OCI-LY1 (cell line): ENCODE data around the gene RAET1E.

Experiments
- H2AFZ ChIP-seq: fragments of 200-600 bp; sonication (generic), shearing (Covaris generic); 2 replicates; pipeline ENCODE4 v1.6.0; 2014; ENCODE audit warnings: antibody characterized with exemption, mild to moderate bottlenecking, low read length
- H3F3A ChIP-seq: fragments of 200-600 bp; sonication (generic), shearing (Covaris generic); 2 replicates; pipeline ENCODE4 v1.6.0; 2014; ENCODE audit warnings: mild to moderate bottlenecking, antibody characterized with exemption, low read length, moderate library complexity; ENCODE audit not compliant: insufficient read depth
- H3K27ac ChIP-seq: fragments of 200-600 bp; sonication (generic); 2 replicates; pipeline ENCODE4 v1.5.1; 2014; ENCODE audit warnings: low read length, mixed run types, mild to moderate bottlenecking, low read depth; ENCODE audit not compliant: poor library complexity, severe bottlenecking
- H3K27me3 ChIP-seq: fragments of 200-600 bp; sonication (generic); 2 replicates; pipeline ENCODE4 v1.6.0; 2014; ENCODE audit warnings: antibody characterized with exemption, mild to moderate bottlenecking, low read length, moderate library complexity; ENCODE audit not compliant: insufficient read depth
- H3K36me3 ChIP-seq: fragments of 200-600 bp; sonication (generic); 2 replicates; pipeline ENCODE4 v1.6.1; 2014; ENCODE audit warnings: mild to moderate bottlenecking, antibody characterized with exemption, low read length, moderate library complexity, mixed read lengths; ENCODE audit not compliant: insufficient read depth
- H3K4me1 ChIP-seq: fragments of 200-600 bp; sonication (generic); 2 replicates; pipeline ENCODE4 v1.5.1; 2014; ENCODE audit warnings: mild to moderate bottlenecking, low read length, moderate library complexity; ENCODE audit not compliant: insufficient read depth, severe bottlenecking
- H3K4me2 ChIP-seq: fragments of 200-600 bp; sonication (generic), shearing (Covaris generic); 2 replicates; pipeline ENCODE4 v1.6.1; 2014; ENCODE audit warnings: low read length
- H3K4me3 ChIP-seq: fragments of 200-600 bp; sonication (generic); 2 replicates; pipeline ENCODE4 v1.5.1; 2014; ENCODE audit warnings: low read length, low read depth, mild to moderate bottlenecking, mixed read lengths; ENCODE audit not compliant: poor library complexity, severe bottlenecking
- H3K79me2 ChIP-seq: fragments of 200-600 bp; shearing (Covaris generic); 2 replicates; pipeline ENCODE4 v1.6.1; 2016; ENCODE audit warnings: mixed run types, low read length, mixed read lengths; ENCODE audit not compliant: insufficient read depth
- H3K9ac ChIP-seq: fragments of 200-600 bp; sonication (generic), shearing (Covaris generic); 2 replicates; pipeline ENCODE4 v1.6.1; 2014; ENCODE audit warnings: mild to moderate bottlenecking, low read length, mixed read lengths
- H3K9me2 ChIP-seq: fragments of 200-600 bp; sonication (generic), shearing (Covaris generic); 2 replicates; pipeline ENCODE4 v1.6.1; 2014; ENCODE audit warnings: low read depth, mild to moderate bottlenecking, low read length, mixed read lengths
- H3K9me3 ChIP-seq: fragments of 200-600 bp; shearing (Covaris generic); 2 replicates; pipeline ENCODE4 v1.6.1; 2014; ENCODE audit warnings: low read length, mixed read lengths
- H4K20me1 ChIP-seq: fragments of 200-600 bp; sonication (generic), shearing (Covaris generic); 2 replicates; pipeline ENCODE4 v1.6.0; 2016; ENCODE audit warnings: mild to moderate bottlenecking, low read length; ENCODE audit not compliant: insufficient read depth
- EZH2 ChIP-seq: fragments of 200-600 bp; sonication (generic), shearing (Covaris generic); IDR thresholded peaks from 2 replicates; pipeline ENCODE4 v1.8.0; 2017; ENCODE audit warnings: borderline replicate concordance, mixed run types, mild to moderate bottlenecking, antibody characterized with exemption, low read length, moderate library complexity, mixed read lengths
- TF ChIP-seq, protein P1 (sequence below): fragments of 200-600 bp; sonication (generic), shearing (Covaris generic); IDR thresholded peaks from 2 replicates; pipeline ENCODE4 v1.5.1; 2017; ENCODE audit warnings: mild to moderate bottlenecking, antibody characterized with exemption, low read length, moderate library complexity, mixed read lengths

Gene RAET1E

DNA sequence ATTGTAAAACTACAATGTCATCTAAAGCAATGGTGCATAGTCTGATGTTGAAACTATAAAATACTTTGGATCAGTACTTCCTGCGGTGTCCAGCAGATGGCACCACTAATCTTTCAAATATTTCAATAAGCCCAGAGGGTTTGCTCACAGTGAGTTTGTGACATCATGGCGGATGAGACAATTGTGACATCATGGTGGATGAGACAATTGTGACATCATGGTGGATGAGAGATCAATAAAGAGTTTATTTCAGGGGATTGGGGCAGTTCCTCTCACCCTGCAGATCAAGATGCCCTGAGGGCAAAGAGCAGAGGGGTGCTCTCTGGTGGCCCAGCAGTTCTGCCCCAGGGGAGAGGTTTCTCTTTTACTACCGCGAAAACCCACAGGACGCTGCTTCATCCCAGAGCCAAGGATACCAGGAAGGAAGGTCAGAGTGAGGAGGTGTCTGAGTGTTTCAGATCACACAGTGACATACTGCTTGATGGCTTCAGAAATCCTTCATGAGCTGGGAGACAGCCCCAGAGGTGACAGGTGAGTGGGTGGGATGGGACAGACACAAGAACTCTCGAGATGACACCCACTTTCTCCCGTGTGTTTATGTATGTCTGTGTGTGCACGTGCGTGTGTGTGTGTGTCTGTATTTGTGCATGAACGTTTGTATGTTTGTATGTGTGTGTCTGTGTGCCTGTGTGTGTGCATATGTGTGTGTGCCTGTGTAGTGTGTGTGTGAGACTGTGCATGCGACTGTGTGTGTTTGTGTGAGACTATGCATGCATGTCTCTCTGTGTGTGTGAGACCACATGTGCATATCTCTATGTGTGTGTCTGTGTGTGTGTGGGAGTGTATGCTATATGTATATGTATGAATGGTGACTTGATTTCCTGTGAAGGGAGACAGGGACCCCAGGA is 36.6 kb upstream of the RAET1E start:
- peaks cover 13% of the 10 kb centered on the region for H3K4me1 ChIP-seq
- no peaks in the 10 kb centered on the region for H3K79me2 ChIP-seq
- no peaks in the 10 kb centered on the region for H3K9me2 ChIP-seq
- no peak overlapping the region for H3K4me3 ChIP-seq
- H3K27me3 ChIP-seq = peaks cover 6% of the 10 kb centered on the region; the same call in 1 of the 2 replicates
- no peaks in the 10 kb centered on the region for H3F3A ChIP-seq
- H3K9ac ChIP-seq = no peak overlapping the region
- no peak overlapping the region for H3K4me2 ChIP-seq
- no peaks in the 10 kb centered on the region for H3K36me3 ChIP-seq
- no peak overlapping the region for H3K27ac ChIP-seq
- H4K20me1 ChIP-seq = no peaks in the 10 kb centered on the region
- TF ChIP-seq, protein P1, sequence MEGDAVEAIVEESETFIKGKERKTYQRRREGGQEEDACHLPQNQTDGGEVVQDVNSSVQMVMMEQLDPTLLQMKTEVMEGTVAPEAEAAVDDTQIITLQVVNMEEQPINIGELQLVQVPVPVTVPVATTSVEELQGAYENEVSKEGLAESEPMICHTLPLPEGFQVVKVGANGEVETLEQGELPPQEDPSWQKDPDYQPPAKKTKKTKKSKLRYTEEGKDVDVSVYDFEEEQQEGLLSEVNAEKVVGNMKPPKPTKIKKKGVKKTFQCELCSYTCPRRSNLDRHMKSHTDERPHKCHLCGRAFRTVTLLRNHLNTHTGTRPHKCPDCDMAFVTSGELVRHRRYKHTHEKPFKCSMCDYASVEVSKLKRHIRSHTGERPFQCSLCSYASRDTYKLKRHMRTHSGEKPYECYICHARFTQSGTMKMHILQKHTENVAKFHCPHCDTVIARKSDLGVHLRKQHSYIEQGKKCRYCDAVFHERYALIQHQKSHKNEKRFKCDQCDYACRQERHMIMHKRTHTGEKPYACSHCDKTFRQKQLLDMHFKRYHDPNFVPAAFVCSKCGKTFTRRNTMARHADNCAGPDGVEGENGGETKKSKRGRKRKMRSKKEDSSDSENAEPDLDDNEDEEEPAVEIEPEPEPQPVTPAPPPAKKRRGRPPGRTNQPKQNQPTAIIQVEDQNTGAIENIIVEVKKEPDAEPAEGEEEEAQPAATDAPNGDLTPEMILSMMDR = peak; percentile 90
- no peak for TF ChIP-seq EZH2
- no peak overlapping the region for H2AFZ ChIP-seq
- no peaks in the 10 kb centered on the region for H3K9me3 ChIP-seq

DNA sequence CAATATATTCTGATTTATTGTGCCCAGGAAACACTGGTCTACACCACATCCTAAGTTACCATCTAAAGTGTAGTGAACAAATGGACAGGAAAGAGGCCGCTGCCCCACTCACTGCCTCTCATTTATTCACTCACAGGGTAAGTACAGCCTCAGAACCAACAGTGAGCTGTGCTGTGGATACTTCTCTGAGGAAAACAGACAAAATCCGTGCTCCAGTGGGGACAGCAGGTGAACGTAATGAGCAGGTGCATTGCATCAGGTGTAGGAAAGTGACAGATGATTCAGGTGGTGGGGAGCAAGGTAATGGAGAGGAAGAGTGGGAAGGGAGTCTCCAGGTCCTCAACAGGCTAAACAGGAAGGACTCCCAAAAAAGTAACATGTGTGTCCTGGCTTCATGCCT is 35.5 kb upstream of the RAET1E start:
- Histone ChIP-seq H3K27me3 (peaks cover 8% of the 10 kb centered on the region; the same call in 1 of the 2 replicates), H3K36me3 (no peaks in the 10 kb centered on the region), H3F3A (no peaks in the 10 kb centered on the region), H2AFZ (no peak overlapping the region), H3K4me2 (no peak overlapping the region), H3K9me2 (no peaks in the 10 kb centered on the region), H3K4me3 (no peak overlapping the region), H3K9me3 (no peaks in the 10 kb centered on the region), H4K20me1 (no peaks in the 10 kb centered on the region), H3K9ac (no peak overlapping the region), H3K27ac (no peak overlapping the region), H3K79me2 (no peaks in the 10 kb centered on the region), H3K4me1 (peaks cover 4% of the 10 kb centered on the region)
- no peak for TF ChIP-seq EZH2
- TF ChIP-seq, protein P1 = no peak

DNA sequence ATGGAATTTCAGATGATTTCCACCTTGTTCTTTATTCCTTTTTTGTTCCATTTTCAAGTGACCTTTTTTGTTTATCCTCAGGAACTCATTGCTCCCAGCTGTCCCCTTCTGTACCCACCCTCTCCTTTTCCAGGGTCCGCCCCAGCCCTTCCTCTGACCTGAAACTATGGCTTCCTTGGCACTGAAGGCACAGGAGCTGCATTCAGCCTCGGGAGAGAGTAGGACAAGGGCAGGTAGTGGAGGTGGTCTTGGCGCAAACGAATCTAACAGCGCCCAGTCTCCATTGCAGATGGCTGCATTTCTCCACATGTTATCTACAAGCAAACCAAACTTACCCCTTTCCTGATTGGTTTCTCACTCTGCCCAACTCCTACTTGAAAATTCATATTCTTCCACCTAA is 35.1 kb upstream of the RAET1E start:
- Histone ChIP-seq H3F3A (no peaks in the 10 kb centered on the region), H3K27ac (no peak overlapping the region), H3K4me3 (no peak overlapping the region), H3K36me3 (no peaks in the 10 kb centered on the region), H2AFZ (no peak overlapping the region), H3K4me2 (no peak overlapping the region), H3K79me2 (no peaks in the 10 kb centered on the region), H3K9ac (no peak overlapping the region), H3K9me3 (no peaks in the 10 kb centered on the region), H3K4me1 (no peaks in the 10 kb centered on the region), H4K20me1 (no peaks in the 10 kb centered on the region), H3K9me2 (no peaks in the 10 kb centered on the region), H3K27me3 (0 out of 2 replicates have a peak, but pooled peaks cover 4% of the 10 kb centered on the region)
- TF ChIP-seq EZH2 = no peak
- TF ChIP-seq, protein P1 = no peak
